GM19023 (cell line): Measurements from ENCODE around the gene KANSL1L.

Source experiments
- ATAC-seq: cut with Tn5 transposase; IDR thresholded peaks from one replicate; pipeline ENCODE4 v1.9.1; 2021; ENCODE audit warnings: mild to moderate bottlenecking, moderate library complexity; ENCODE audit not compliant: unreplicated experiment

Gene KANSL1L

GRCh38 chr2:210086930-210087329 is 84.3 kb downstream of the KANSL1L start:
- no peak for ATAC-seq

GRCh38 chr2:210086292-210086691 is 84.9 kb downstream of the KANSL1L start:
- no peak for ATAC-seq

- ATAC-seq: no peak
Observed at GRCh38 chr2:210072922-210073509, 98.2 kb downstream of the KANSL1L start.

- no peak for ATAC-seq
Observed at GRCh38 chr2:210072493-210072892, 98.7 kb downstream of the KANSL1L start.

GRCh38 chr2:210063306-210063705 is 107.9 kb downstream of the KANSL1L start:
- no peak for ATAC-seq

GRCh38 chr2:210055825-210056224 is 115.4 kb downstream of the KANSL1L start:
- ATAC-seq: no peak

GRCh38 chr2:210054696-210055095 is 116.5 kb downstream of the KANSL1L start:
- ATAC-seq: no peak

GRCh38 chr2:210050885-210051284 is 120.3 kb downstream of the KANSL1L start:
- no peak for ATAC-seq

- ATAC-seq: no peak
Observed at GRCh38 chr2:210049831-210050230, 121.4 kb downstream of the KANSL1L start.

GRCh38 chr2:210046851-210047500 is 124.2 kb downstream of the KANSL1L start:
- no peak for ATAC-seq

GRCh38 chr2:210038078-210038477 is 133.1 kb downstream of the KANSL1L start:
- no peak for ATAC-seq

- ATAC-seq: no peak
Observed at GRCh38 chr2:210035679-210036078, 135.5 kb downstream of the KANSL1L start.

GRCh38 chr2:210034087-210034683 is 137.0 kb downstream of the KANSL1L start:
- ATAC-seq: no peak

GRCh38 chr2:210028178-210028577 is 143.0 kb downstream of the KANSL1L start:
- ATAC-seq: no peak

GRCh38 chr2:210027608-210028007 is 143.6 kb downstream of the KANSL1L start:
- no peak for ATAC-seq

- no peak for ATAC-seq
Observed at GRCh38 chr2:210022824-210023223, 148.4 kb downstream of the KANSL1L start.

- no peak for ATAC-seq
Observed at GRCh38 chr2:210020138-210020537, 151.1 kb downstream of the KANSL1L start.

- ATAC-seq: no peak
Observed at GRCh38 chr2:210009896-210010295, 161.3 kb downstream of the KANSL1L start.

- ATAC-seq: no peak
Observed at GRCh38 chr2:210009126-210009525, 162.1 kb downstream of the KANSL1L start.

GRCh38 chr2:210007895-210008294 is 163.3 kb downstream of the KANSL1L start:
- no peak for ATAC-seq

- no peak for ATAC-seq
Observed at GRCh38 chr2:210004881-210005280, 166.3 kb downstream of the KANSL1L start.

- no peak for ATAC-seq
Observed at GRCh38 chr2:210003359-210003758, 167.8 kb downstream of the KANSL1L start.
